Neural progenitor cell (in vitro differentiated cells): ENCODE measurements around the gene GRM2. TPM values are rescaled to one million over a fixed set of nuclear protein-coding genes. Genes with fewer than 3 reads are reported as not detected.

Experiments used
- DNase-seq: peaks from one replicate; pipeline ENCODE4 v3.0.0-alpha.2; 2016; ENCODE audit warnings: low spot score
- H2AFZ ChIP-seq: fragments of 200-600 bp; sonication (generic); replicated peaks from 2 replicates; pipeline ENCODE4 v1.6.1; 2016; ENCODE audit warnings: antibody characterized with exemption
- H3F3A ChIP-seq: fragments of 200-600 bp; sonication (generic); 2 replicates; pipeline ENCODE4 v1.6.1; 2016; ENCODE audit warnings: antibody characterized with exemption, low read depth
- H3K27ac ChIP-seq: fragments of 200-600 bp; sonication (generic); 2 replicates; pipeline ENCODE4 v1.5.1; 2016; ENCODE audit warnings: mild to moderate bottlenecking
- H3K27me3 ChIP-seq: fragments of 200-600 bp; sonication (generic); 2 replicates; pipeline ENCODE4 v1.6.1; 2016; ENCODE audit warnings: mild to moderate bottlenecking, moderate library complexity
- H3K36me3 ChIP-seq: fragments of 200-600 bp; sonication (generic); 2 replicates; pipeline ENCODE4 v1.5.1; 2016
- H3K4me1 ChIP-seq: fragments of 200-600 bp; sonication (generic); 2 replicates; pipeline ENCODE4 v1.6.1; 2016; ENCODE audit warnings: mixed run types
- H3K4me2 ChIP-seq: fragments of 200-600 bp; sonication (generic); 2 replicates; pipeline ENCODE4 v1.6.1; 2016
- H3K4me3 ChIP-seq: fragments of 200-600 bp; sonication (generic); 2 replicates; pipeline ENCODE4 v1.5.1; 2016
- H3K79me2 ChIP-seq: fragments of 200-600 bp; sonication (generic); 2 replicates; pipeline ENCODE4 v1.6.1; 2016; ENCODE audit warnings: low read depth
- H3K9ac ChIP-seq: fragments of 200-600 bp; sonication (generic); 2 replicates; pipeline ENCODE4 v1.6.1; 2016
- H3K9me3 ChIP-seq: fragments of 200-600 bp; sonication (generic); 2 replicates; pipeline ENCODE4 v1.5.1; 2016; ENCODE audit warnings: low read depth
- H4K20me1 ChIP-seq: fragments of 200-600 bp; sonication (generic); 2 replicates; pipeline ENCODE4 v1.6.1; 2016; ENCODE audit warnings: low read depth
- H3K27ac Mint-ChIP-seq: 3 replicates; pipeline ENCODE4 v1.8.0; 2021; ENCODE audit warnings: mixed read lengths
- H3K27me3 Mint-ChIP-seq: 2 replicates; pipeline ENCODE4 v1.8.0; 2022; ENCODE audit warnings: low read depth, mild to moderate bottlenecking, inconsistent platforms, moderate library complexity, mixed read lengths; ENCODE audit not compliant: insufficient read depth
- H3K36me3 Mint-ChIP-seq: 3 replicates; pipeline ENCODE4 v1.8.0; 2021; ENCODE audit warnings: mixed read lengths
- H3K4me1 Mint-ChIP-seq: 3 replicates; pipeline ENCODE4 v1.8.0; 2021; ENCODE audit warnings: mixed read lengths
- H3K4me3 Mint-ChIP-seq: 3 replicates; pipeline ENCODE4 v1.8.0; 2021; ENCODE audit warnings: mild to moderate bottlenecking, moderate library complexity, mixed read lengths
- H3K9me3 Mint-ChIP-seq: 3 replicates; pipeline ENCODE4 v1.8.0; 2020; ENCODE audit warnings: mixed read lengths
- CTCF ChIP-seq: fragments of 200-600 bp; sonication (generic); IDR thresholded peaks from 2 replicates; pipeline ENCODE4 v1.5.1; 2017; ENCODE audit warnings: antibody characterized with exemption, mild to moderate bottlenecking
- EZH2 ChIP-seq: fragments of 200-600 bp; sonication (generic); IDR thresholded peaks from 2 replicates; pipeline ENCODE4 v1.6.1; 2017; ENCODE audit warnings: antibody characterized with exemption, mild to moderate bottlenecking, moderate library complexity
- EZH2phosphoT487 ChIP-seq: fragments of 200-600 bp; sonication (generic); IDR thresholded peaks from 2 replicates; pipeline ENCODE4 v1.6.1; 2017; ENCODE audit warnings: antibody characterized with exemption
- total RNA-seq: library from RNA; depleted of rRNA; stranded (reverse); fragments of >200 nt; gene quantifications from 2 replicates; pipeline ENCODE4 v1.2.3, GENCODE V29; 2015; ENCODE audit warnings: low replicate concordance

GRM2 gene
- total RNA-seq, 1 donor from 2014 or later = 1.9 TPM

- no peaks in the 10 kb centered on the region for H4K20me1 ChIP-seq
- H3K9ac ChIP-seq = no peak overlapping the region
- H3K9me3 ChIP-seq = no peaks in the 10 kb centered on the region
- DNase-seq = no peak
- H3K79me2 ChIP-seq = no peaks in the 10 kb centered on the region
- H3K4me3 ChIP-seq = no peak overlapping the region
- TF ChIP-seq EZH2 (no peak), CTCF (no peak), EZH2phosphoT487 (no peak)
- Mint-ChIP-seq H3K27ac (no peak overlapping the region), H3K9me3 (no peaks in the 10 kb centered on the region), H3K4me1 (peaks cover 9% of the 10 kb centered on the region), H3K27me3 (peaks cover 5% of the 10 kb centered on the region), H3K4me3 (no peak overlapping the region), H3K36me3 (no peaks in the 10 kb centered on the region)
- H3K4me2 ChIP-seq = no peak overlapping the region
- no peaks in the 10 kb centered on the region for H3K36me3 ChIP-seq
- no peak overlapping the region for H2AFZ ChIP-seq
- H3K27ac ChIP-seq = no peak overlapping the region
- no peaks in the 10 kb centered on the region for H3K4me1 ChIP-seq
- H3K27me3 ChIP-seq = no peaks in the 10 kb centered on the region
- no peaks in the 10 kb centered on the region for H3F3A ChIP-seq
Measured at GRCh38 chr3:51721062-51721745, 14.3 kb downstream of the GRM2 start.

- Histone ChIP-seq H3K9me3 (no peaks in the 10 kb centered on the region), H3K4me3 (no peak overlapping the region), H3K9ac (no peak overlapping the region), H3K4me1 (no peaks in the 10 kb centered on the region), H3K27ac (no peak overlapping the region), H4K20me1 (no peaks in the 10 kb centered on the region), H2AFZ (no peak overlapping the region), H3F3A (no peaks in the 10 kb centered on the region), H3K27me3 (no peaks in the 10 kb centered on the region), H3K4me2 (no peak overlapping the region), H3K79me2 (no peaks in the 10 kb centered on the region), H3K36me3 (no peaks in the 10 kb centered on the region)
- no peak for DNase-seq
- H3K9me3 Mint-ChIP-seq = no peaks in the 10 kb centered on the region
- peaks cover 3% of the 10 kb centered on the region for H3K27me3 Mint-ChIP-seq
- H3K4me1 Mint-ChIP-seq = peaks cover 9% of the 10 kb centered on the region
- H3K36me3 Mint-ChIP-seq = no peaks in the 10 kb centered on the region
- no peak overlapping the region for H3K4me3 Mint-ChIP-seq
- H3K27ac Mint-ChIP-seq = no peak overlapping the region
- TF ChIP-seq CTCF = peak; percentile 25
- TF ChIP-seq EZH2 = no peak
Measured at GRCh38 chr3:51722362-51722761, 15.5 kb downstream of the GRM2 start.

- H3K9me3 Mint-ChIP-seq = no peaks in the 10 kb centered on the region
- DNase-seq = no peak
- Histone ChIP-seq H3F3A (no peaks in the 10 kb centered on the region), H3K27ac (no peak overlapping the region), H2AFZ (no peak overlapping the region), H3K79me2 (no peaks in the 10 kb centered on the region), H3K4me2 (no peak overlapping the region), H3K4me3 (no peak overlapping the region), H4K20me1 (no peaks in the 10 kb centered on the region), H3K36me3 (no peaks in the 10 kb centered on the region), H3K27me3 (no peaks in the 10 kb centered on the region), H3K4me1 (no peaks in the 10 kb centered on the region), H3K9ac (no peak overlapping the region), H3K9me3 (no peaks in the 10 kb centered on the region)
- H3K27ac Mint-ChIP-seq = no peak overlapping the region
- H3K4me1 Mint-ChIP-seq = no peaks in the 10 kb centered on the region
- no peaks in the 10 kb centered on the region for H3K36me3 Mint-ChIP-seq
- peaks cover 3% of the 10 kb centered on the region for H3K27me3 Mint-ChIP-seq
- TF ChIP-seq CTCF (no peak), EZH2 (no peak), EZH2phosphoT487 (no peak)
- no peak overlapping the region for H3K4me3 Mint-ChIP-seq
Measured at GRCh38 chr3:51727500-51727899, 20.6 kb downstream of the GRM2 start.
